SK-N-SH treated with all-trans-retinoic acid at 6 μM for 48 hours (cell line): ENCODE results near the gene PLEKHJ1.

Source experiments
- ATAC-seq: fragments of 200-7000 bp; cut with Tn5 transposase; 3 replicates; pipeline ENCODE4 v1.9.1; 2020; ENCODE audit warnings: mild to moderate bottlenecking, moderate library complexity
- ARNTL ChIP-seq: fragments of 450-650 bp; formaldehyde crosslinking; IDR thresholded peaks from 2 replicates; pipeline ENCODE4 v1.5.0; 2020; ENCODE audit warnings: low read depth, mild to moderate bottlenecking, moderate library complexity, borderline replicate concordance
- BACH2 ChIP-seq: fragments of 250-450 bp; sonication (Bioruptor Pico); IDR thresholded peaks from 2 replicates; pipeline ENCODE4 v1.9.0; 2021; ENCODE audit warnings: mild to moderate bottlenecking, borderline replicate concordance
- CSDC2 ChIP-seq: fragments of 250-450 bp; sonication (Bioruptor Pico); IDR thresholded peaks from 2 replicates; pipeline ENCODE4 v1.5.0; 2020; ENCODE audit warnings: mild to moderate bottlenecking, moderate library complexity
- ESRRG ChIP-seq: fragments of 250-450 bp; sonication (Bioruptor Pico); IDR thresholded peaks from 2 replicates; pipeline ENCODE4 v1.6.1; 2021; ENCODE audit warnings: mild to moderate bottlenecking
- GLIS3 ChIP-seq: fragments of 250-450 bp; sonication (Bioruptor Pico); IDR thresholded peaks from 2 replicates; pipeline ENCODE4 v1.5.0; 2020; ENCODE audit warnings: mild to moderate bottlenecking, moderate library complexity
- OSR1 ChIP-seq: fragments of 250-450 bp; sonication (Bioruptor Pico); IDR thresholded peaks from 2 replicates; pipeline ENCODE4 v1.8.0; 2022; ENCODE audit warnings: moderate library complexity, mild to moderate bottlenecking, inconsistent platforms
- PATZ1 ChIP-seq: fragments of 250-450 bp; sonication (Bioruptor Pico); IDR thresholded peaks from 2 replicates; pipeline ENCODE4 v1.8.0; 2020; ENCODE audit warnings: mild to moderate bottlenecking, moderate library complexity, borderline replicate concordance
- PPARA ChIP-seq: fragments of 250-450 bp; sonication (Bioruptor Pico); IDR thresholded peaks from 2 replicates; pipeline ENCODE4 v1.5.0; 2020; ENCODE audit warnings: mild to moderate bottlenecking, borderline replicate concordance
- RARB ChIP-seq: fragments of 250-450 bp; sonication (Bioruptor Pico); IDR thresholded peaks from 2 replicates; pipeline ENCODE4 v1.8.0; 2021; ENCODE audit warnings: mild to moderate bottlenecking, moderate library complexity
- SNAI2 ChIP-seq: fragments of 250-450 bp; sonication (Bioruptor Pico); IDR thresholded peaks from 2 replicates; pipeline ENCODE4 v1.5.0; 2020; ENCODE audit warnings: mild to moderate bottlenecking, moderate library complexity
- TCF4 ChIP-seq: fragments of 250-450 bp; sonication (Bioruptor Pico); IDR thresholded peaks from 2 replicates; pipeline ENCODE4 v1.8.0; 2021; ENCODE audit warnings: mild to moderate bottlenecking, moderate library complexity, borderline replicate concordance
- TOX ChIP-seq: fragments of 250-450 bp; sonication (Bioruptor Pico); IDR thresholded peaks from 2 replicates; pipeline ENCODE4 v1.8.0; 2021; ENCODE audit warnings: mild to moderate bottlenecking, moderate library complexity, borderline replicate concordance
- TSHZ2 ChIP-seq: fragments of 250-450 bp; sonication (Bioruptor Pico); IDR thresholded peaks from 2 replicates; pipeline ENCODE4 v1.5.0; 2020; ENCODE audit warnings: mild to moderate bottlenecking, moderate library complexity
- ZC3H10 ChIP-seq: fragments of 250-450 bp; sonication (Bioruptor Pico); IDR thresholded peaks from 2 replicates; pipeline ENCODE4 v1.5.1; 2021; ENCODE audit warnings: mild to moderate bottlenecking, moderate library complexity
- ZFP3 ChIP-seq: fragments of 250-450 bp; sonication (Bioruptor Pico); IDR thresholded peaks from 2 replicates; pipeline ENCODE4 v1.5.0; 2020; ENCODE audit warnings: mild to moderate bottlenecking, moderate library complexity
- ZFP30 ChIP-seq: fragments of 450-650 bp; formaldehyde crosslinking; IDR thresholded peaks from 2 replicates; pipeline ENCODE4 v1.5.0; 2022; ENCODE audit warnings: mild to moderate bottlenecking, moderate library complexity
- ZNF565 ChIP-seq: fragments of 450-650 bp; formaldehyde crosslinking; conservative IDR thresholded peaks from 2 replicates; pipeline ENCODE4 v1.5.0; 2020; ENCODE audit warnings: low read depth, mild to moderate bottlenecking, moderate library complexity
- ZNF70 ChIP-seq: fragments of 450-650 bp; formaldehyde crosslinking; IDR thresholded peaks from 2 replicates; pipeline ENCODE4 v1.5.0; 2020; ENCODE audit warnings: mild to moderate bottlenecking, moderate library complexity
- TF ChIP-seq, protein P1 (sequence below): fragments of 250-450 bp; sonication (Bioruptor Pico); IDR thresholded peaks from 2 replicates; pipeline ENCODE4 v1.5.1; 2020; ENCODE audit warnings: low read depth, mild to moderate bottlenecking, moderate library complexity
- TF ChIP-seq, protein P2 (sequence below): fragments of 250-450 bp; sonication (Bioruptor Pico); IDR thresholded peaks from 2 replicates; pipeline ENCODE4 v1.5.1; 2021; ENCODE audit warnings: mild to moderate bottlenecking, moderate library complexity

PLEKHJ1 gene

GRCh38 chr19:2246014-2246620, 10.0 kb upstream of the PLEKHJ1 start (continued):
- TF ChIP-seq, protein P1, sequence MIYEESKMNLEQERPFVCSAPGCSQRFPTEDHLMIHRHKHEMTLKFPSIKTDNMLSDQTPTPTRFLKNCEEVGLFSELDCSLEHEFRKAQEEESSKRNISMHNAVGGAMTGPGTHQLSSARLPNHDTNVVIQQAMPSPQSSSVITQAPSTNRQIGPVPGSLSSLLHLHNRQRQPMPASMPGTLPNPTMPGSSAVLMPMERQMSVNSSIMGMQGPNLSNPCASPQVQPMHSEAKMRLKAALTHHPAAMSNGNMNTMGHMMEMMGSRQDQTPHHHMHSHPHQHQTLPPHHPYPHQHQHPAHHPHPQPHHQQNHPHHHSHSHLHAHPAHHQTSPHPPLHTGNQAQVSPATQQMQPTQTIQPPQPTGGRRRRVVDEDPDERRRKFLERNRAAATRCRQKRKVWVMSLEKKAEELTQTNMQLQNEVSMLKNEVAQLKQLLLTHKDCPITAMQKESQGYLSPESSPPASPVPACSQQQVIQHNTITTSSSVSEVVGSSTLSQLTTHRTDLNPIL (CRISPR knock-in tag): no peak

DNA sequence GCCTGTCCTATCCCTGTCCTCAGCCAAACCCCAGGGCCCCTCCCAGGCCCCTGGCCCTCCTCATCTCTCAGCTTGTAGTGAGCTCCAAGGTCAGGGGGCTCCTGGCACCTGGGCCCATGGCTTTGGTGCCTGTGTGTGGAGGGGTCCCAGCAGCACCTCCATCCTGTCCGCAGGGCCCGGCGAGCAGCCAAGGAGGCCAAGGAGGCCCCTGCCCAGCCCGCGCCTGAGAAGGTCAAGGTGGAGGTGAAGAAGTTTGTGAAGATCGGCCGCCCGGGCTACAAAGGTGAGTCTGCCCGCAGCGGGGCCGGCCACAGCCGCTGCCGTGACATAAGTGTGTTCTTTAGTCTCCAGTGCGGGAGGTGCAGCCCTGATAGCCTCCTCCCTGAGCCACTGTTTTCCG, 9.1 kb upstream of the PLEKHJ1 start:
- ATAC-seq: no peak
- no peak for TF ChIP-seq PPARA (CRISPR knock-in tag)
- no peak for TF ChIP-seq OSR1
- TF ChIP-seq ARNTL (CRISPR knock-in tag): no peak
- TF ChIP-seq TSHZ2 (CRISPR knock-in tag): no peak
- TF ChIP-seq ZC3H10 (CRISPR knock-in tag): no peak
- TF ChIP-seq ZNF565 (CRISPR knock-in tag): no peak
- TF ChIP-seq ESRRG (CRISPR knock-in tag): no peak
- TF ChIP-seq, protein P2, sequence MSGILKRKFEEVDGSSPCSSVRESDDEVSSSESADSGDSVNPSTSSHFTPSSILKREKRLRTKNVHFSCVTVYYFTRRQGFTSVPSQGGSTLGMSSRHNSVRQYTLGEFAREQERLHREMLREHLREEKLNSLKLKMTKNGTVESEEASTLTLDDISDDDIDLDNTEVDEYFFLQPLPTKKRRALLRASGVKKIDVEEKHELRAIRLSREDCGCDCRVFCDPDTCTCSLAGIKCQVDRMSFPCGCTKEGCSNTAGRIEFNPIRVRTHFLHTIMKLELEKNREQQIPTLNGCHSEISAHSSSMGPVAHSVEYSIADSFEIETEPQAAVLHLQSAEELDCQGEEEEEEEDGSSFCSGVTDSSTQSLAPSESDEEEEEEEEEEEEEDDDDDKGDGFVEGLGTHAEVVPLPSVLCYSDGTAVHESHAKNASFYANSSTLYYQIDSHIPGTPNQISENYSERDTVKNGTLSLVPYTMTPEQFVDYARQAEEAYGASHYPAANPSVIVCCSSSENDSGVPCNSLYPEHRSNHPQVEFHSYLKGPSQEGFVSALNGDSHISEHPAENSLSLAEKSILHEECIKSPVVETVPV (CRISPR knock-in tag): no peak
- no peak for TF ChIP-seq TCF4 (CRISPR knock-in tag)
- no peak for TF ChIP-seq ZFP3 (CRISPR knock-in tag)
- TF ChIP-seq ZNF70: no peak
- no peak for TF ChIP-seq RARB (CRISPR knock-in tag)
- no peak for TF ChIP-seq ZFP30
- TF ChIP-seq CSDC2 (CRISPR knock-in tag): no peak

- TF ChIP-seq ZC3H10 (CRISPR knock-in tag) (no peak), PPARA (CRISPR knock-in tag) (no peak), GLIS3 (CRISPR knock-in tag) (no peak), TSHZ2 (CRISPR knock-in tag) (no peak), PATZ1 (CRISPR knock-in tag) (no peak), CSDC2 (CRISPR knock-in tag) (no peak), ESRRG (CRISPR knock-in tag) (no peak), ZFP3 (CRISPR knock-in tag) (no peak), ARNTL (CRISPR knock-in tag) (no peak)
- ATAC-seq: no peak
Observed at GRCh38 chr19:2244486-2244885, 8.4 kb upstream of the PLEKHJ1 start.

DNA sequence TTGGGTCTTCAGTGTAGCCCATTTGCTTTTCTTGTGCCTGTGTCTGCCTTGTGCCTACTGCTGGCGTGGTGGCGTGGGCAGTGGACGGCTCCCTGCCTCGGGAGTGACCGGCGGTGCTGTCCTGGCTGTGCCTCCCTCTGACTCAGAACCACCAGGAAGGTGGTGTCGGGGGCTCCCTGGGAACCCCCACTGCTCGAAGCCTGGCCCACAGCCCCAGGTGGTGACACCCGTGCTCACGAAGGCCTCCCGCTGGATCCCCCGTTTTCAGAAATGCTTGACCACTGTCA, 7.9 kb upstream of the PLEKHJ1 start:
- no peak for ATAC-seq
- TF ChIP-seq TSHZ2 (CRISPR knock-in tag) (no peak), RARB (CRISPR knock-in tag) (no peak), CSDC2 (CRISPR knock-in tag) (no peak), OSR1 (no peak), ARNTL (CRISPR knock-in tag) (no peak), TOX (CRISPR knock-in tag) (no peak), SNAI2 (CRISPR knock-in tag) (no peak), PATZ1 (CRISPR knock-in tag) (no peak), ZFP3 (CRISPR knock-in tag) (no peak), ZFP30 (no peak), BACH2 (CRISPR knock-in tag) (no peak)
